CD8-positive, alpha-beta memory T cell (primary cell): ENCODE data around the gene KCNH8. TPM values are rescaled to one million over a fixed set of nuclear protein-coding genes. Genes with fewer than 3 reads are reported as not detected.

Experiments used
- CTCF ChIA-PET: fragments of 350-600 bp; sonication (Branson Sonifier 250); formaldehyde crosslinking; loops from one replicate; lab custom pipeline; 2021; ENCODE audit warnings: antibody characterized with exemption; lab: Charles Lee
- POLR2A ChIA-PET: fragments of 350-600 bp; sonication (Branson Sonifier 250); formaldehyde crosslinking; loops from one replicate; lab custom pipeline; 2021; ENCODE audit warnings: antibody characterized with exemption; lab: Charles Lee
- DNase-seq, 5 donors: peaks; one replicate each; pipeline versions ENCODE4 v3.0.0 to v3.0.0-alpha.2; 2020 to 2022; ENCODE audit warnings: mixed read lengths in 1 of 5
- H3K27ac ChIP-seq: one replicate; pipeline ENCODE4 v1.7.0; 2013; ENCODE audit warnings: low read depth, mild to moderate bottlenecking, low read length, moderate library complexity
- H3K27me3 ChIP-seq: 2 replicates; pipeline ENCODE4 v1.7.0; 2013; ENCODE audit warnings: low read length, mild to moderate bottlenecking; ENCODE audit not compliant: insufficient read depth, poor library complexity, severe bottlenecking
- H3K36me3 ChIP-seq: 2 replicates; pipeline ENCODE4 v1.7.0; 2013; ENCODE audit warnings: mild to moderate bottlenecking, low read length, moderate library complexity; ENCODE audit not compliant: insufficient read depth
- H3K4me1 ChIP-seq: 2 replicates; pipeline ENCODE4 v1.7.0; 2013; ENCODE audit warnings: mild to moderate bottlenecking, low read length, moderate library complexity; ENCODE audit not compliant: insufficient read depth
- H3K4me3 ChIP-seq: 2 replicates; pipeline ENCODE4 v1.7.0; 2013; ENCODE audit warnings: mild to moderate bottlenecking, low read length
- H3K9me3 ChIP-seq: 2 replicates; pipeline ENCODE4 v1.7.0; 2013; ENCODE audit warnings: mild to moderate bottlenecking, low read length
- H3K27ac Mint-ChIP-seq, 8 donors: one replicate each; pipeline ENCODE4 v1.8.0; 2020 to 2021; ENCODE audit warnings: mixed read lengths in 8 of 8, mild to moderate bottlenecking in 6 of 8, inconsistent platforms in 3 of 8, moderate library complexity in 3 of 8
- H3K27me3 Mint-ChIP-seq, 2 donors: one replicate each; pipeline ENCODE4 v1.8.0; 2020 to 2021; ENCODE audit warnings: mixed read lengths in 2 of 2, mild to moderate bottlenecking in 1 of 2, moderate library complexity in 1 of 2
- H3K36me3 Mint-ChIP-seq, 3 donors: one replicate each; pipeline ENCODE4 v1.8.0; 2020 to 2021; ENCODE audit warnings: mixed read lengths in 3 of 3, inconsistent platforms in 1 of 3, mild to moderate bottlenecking in 1 of 3
- H3K4me1 Mint-ChIP-seq, 3 donors: one replicate each; pipeline ENCODE4 v1.8.0; 2020 to 2021; ENCODE audit warnings: mixed read lengths in 3 of 3, inconsistent platforms in 1 of 3, mild to moderate bottlenecking in 1 of 3
- H3K4me3 Mint-ChIP-seq, 7 donors: one replicate each; pipeline ENCODE4 v1.8.0; 2020 to 2021; ENCODE audit warnings: mixed read lengths in 7 of 7, mild to moderate bottlenecking in 6 of 7, moderate library complexity in 4 of 7, inconsistent platforms in 2 of 7
- H3K9me3 Mint-ChIP-seq, 5 donors: one replicate each; pipeline ENCODE4 v1.8.0; 2020 to 2022; ENCODE audit warnings: mixed read lengths in 5 of 5, mild to moderate bottlenecking in 3 of 5, moderate library complexity in 2 of 5, inconsistent platforms in 1 of 5
- polyA plus RNA-seq: library from polyadenylated mRNA; unstranded; fragments of 300-500 nt; fragmentation: Illumina TruSeq; gene quantifications from one replicate; pipeline ENCODE4 v1.2.3, GENCODE V29; 2021
- total RNA-seq, 2 experiments: library from RNA; stranded (reverse); gene quantifications; one replicate each; pipeline ENCODE4 v1.2.3, GENCODE V29; 2021

KCNH8 gene
- total and polyA plus RNA-seq, 3 experiments from 2014 or later, result not detected

DNA sequence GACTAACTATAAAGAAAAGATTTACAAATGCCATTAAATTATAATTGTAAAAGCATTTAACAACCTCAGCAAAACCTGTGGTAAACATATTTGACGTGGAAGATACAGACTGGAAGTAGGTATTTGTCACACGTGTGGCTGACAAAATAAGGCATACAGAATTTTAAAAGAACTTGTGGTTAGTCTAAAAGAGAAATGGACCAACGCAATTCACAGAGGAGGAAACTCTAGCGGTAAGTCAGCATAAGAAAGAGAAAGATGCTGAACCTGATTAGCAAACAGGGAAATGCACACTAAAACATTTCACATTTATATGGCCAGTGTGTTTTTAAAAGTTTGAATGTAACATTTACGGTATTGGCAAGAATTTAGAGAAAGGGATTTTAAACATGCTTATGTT lies 35.3 kb downstream of the KCNH8 start:
- no peaks in the 10 kb centered on the region for H3K4me1 Mint-ChIP-seq
- H3K9me3 Mint-ChIP-seq, result no peaks in the 10 kb centered on the region
- Histone ChIP-seq H3K9me3 (no peaks in the 10 kb centered on the region), H3K36me3 (no peaks in the 10 kb centered on the region), H3K27me3 (no peaks in the 10 kb centered on the region), H3K4me1 (no peaks in the 10 kb centered on the region), H3K27ac (no peak overlapping the region), H3K4me3 (no peak overlapping the region)
- H3K27me3 Mint-ChIP-seq, result no peaks in the 10 kb centered on the region
- H3K27ac Mint-ChIP-seq, result no peak overlapping the region
- no peak for DNase-seq
- no peak overlapping the region for H3K4me3 Mint-ChIP-seq
- POLR2A ChIA-PET, result no interaction called here
- no peaks in the 10 kb centered on the region for H3K36me3 Mint-ChIP-seq
- CTCF ChIA-PET, result no interaction called here

DNA sequence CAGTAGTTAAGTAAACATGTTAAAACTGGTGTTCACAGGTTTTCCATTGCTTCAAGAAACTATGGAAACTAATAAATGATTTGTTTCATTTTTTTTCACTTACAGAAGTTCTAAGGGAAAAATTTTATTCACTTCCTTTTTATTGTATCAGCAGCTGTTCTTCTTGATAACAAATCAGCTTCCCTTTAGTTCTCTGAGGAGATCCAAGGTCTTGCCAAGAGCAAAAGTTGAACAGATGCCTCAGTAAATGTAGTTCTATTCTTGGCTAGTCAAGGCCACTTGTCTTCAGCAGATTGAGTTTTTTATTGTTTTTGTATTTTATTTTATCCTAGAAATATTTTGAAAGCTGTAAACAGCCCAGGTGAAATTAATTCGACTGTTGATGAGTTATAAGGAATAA lies 41.8 kb downstream of the KCNH8 start:
- Histone ChIP-seq H3K36me3 (no peaks in the 10 kb centered on the region), H3K4me3 (no peak overlapping the region), H3K27ac (no peak overlapping the region), H3K4me1 (no peaks in the 10 kb centered on the region), H3K9me3 (no peaks in the 10 kb centered on the region), H3K27me3 (no peaks in the 10 kb centered on the region)
- CTCF ChIA-PET, result interaction anchor here (0.9 kb wide), 1 partner anchor 17 kb away, joined by 3 read pairs; no protein-coding TSS in a partner anchor
- no peak overlapping the region for H3K4me3 Mint-ChIP-seq
- no peaks in the 10 kb centered on the region for H3K4me1 Mint-ChIP-seq
- no peaks in the 10 kb centered on the region for H3K9me3 Mint-ChIP-seq
- no peaks in the 10 kb centered on the region for H3K36me3 Mint-ChIP-seq
- H3K27ac Mint-ChIP-seq, result no peak overlapping the region
- POLR2A ChIA-PET, result no interaction called here
- no peaks in the 10 kb centered on the region for H3K27me3 Mint-ChIP-seq
- no peak for DNase-seq

DNA sequence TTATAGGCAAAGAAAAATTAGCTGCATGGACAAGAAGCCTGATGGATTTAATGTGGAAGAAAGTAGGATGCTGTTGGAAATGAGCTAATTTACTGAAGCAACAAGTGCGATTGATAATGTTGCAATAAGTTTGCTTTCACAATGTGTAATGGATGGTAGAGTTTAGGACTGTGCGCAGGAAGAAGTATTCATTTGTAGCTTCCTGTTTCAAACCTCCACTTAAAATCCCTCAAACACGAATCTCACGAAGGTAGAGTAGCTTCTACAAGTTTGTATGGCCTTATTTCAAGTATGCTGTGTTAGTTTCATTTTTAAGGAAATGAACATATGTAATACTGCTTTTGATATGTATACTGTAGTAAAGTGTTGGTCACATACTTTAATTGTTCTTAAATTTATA lies 42.3 kb downstream of the KCNH8 start:
- POLR2A ChIA-PET, result no interaction called here
- no peak overlapping the region for H3K27ac ChIP-seq
- no peak overlapping the region for H3K4me3 ChIP-seq
- Mint-ChIP-seq H3K36me3 (no peaks in the 10 kb centered on the region), H3K4me3 (no peak overlapping the region), H3K27ac (no peak overlapping the region), H3K4me1 (no peaks in the 10 kb centered on the region), H3K9me3 (no peaks in the 10 kb centered on the region), H3K27me3 (no peaks in the 10 kb centered on the region)
- H3K27me3 ChIP-seq, result no peaks in the 10 kb centered on the region
- H3K9me3 ChIP-seq, result no peaks in the 10 kb centered on the region
- H3K36me3 ChIP-seq, result no peaks in the 10 kb centered on the region
- no peaks in the 10 kb centered on the region for H3K4me1 ChIP-seq
- no peak for DNase-seq
- CTCF ChIA-PET, result interaction anchor here (0.9 kb wide), 1 partner anchor 17 kb away, joined by 3 read pairs; no protein-coding TSS in a partner anchor

DNA sequence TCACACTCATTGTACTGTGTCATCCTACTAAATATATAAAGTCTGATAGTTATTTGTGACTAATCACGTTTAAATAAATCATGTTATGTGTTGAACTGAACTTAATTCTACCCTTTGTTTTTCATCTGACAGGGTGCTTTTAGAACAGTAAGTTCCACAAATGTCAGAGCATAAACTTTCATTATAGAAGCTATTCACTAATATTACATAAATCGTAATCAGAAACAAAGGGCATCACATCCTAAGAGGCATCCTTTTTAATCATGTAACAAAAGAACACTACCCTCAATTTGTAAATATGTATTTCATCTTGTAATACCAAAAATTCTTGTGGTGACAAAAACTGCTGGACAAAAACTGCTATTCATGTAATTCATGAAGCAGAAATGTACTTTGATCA lies 50.8 kb downstream of the KCNH8 start:
- no peak overlapping the region for H3K27ac Mint-ChIP-seq
- POLR2A ChIA-PET, result no interaction called here

DNA sequence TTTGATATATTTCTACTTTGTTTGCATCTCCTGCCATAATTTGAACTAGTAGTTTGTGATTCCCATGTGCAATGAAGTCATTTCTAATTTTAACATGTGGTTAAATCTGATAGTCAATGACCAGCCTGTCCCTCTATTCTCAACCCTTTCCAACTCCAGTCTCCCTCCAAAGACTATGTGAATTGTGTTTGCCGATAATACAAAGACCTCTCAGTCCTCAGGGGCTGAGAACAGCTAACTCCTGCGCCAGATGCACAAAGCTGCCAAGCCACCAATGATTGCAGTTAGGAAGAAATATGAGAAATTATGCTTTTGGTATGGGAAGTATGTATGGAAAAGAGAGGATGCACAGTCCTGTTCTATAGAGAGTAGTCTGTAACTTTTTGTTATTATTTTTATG lies 54.0 kb downstream of the KCNH8 start:
- ChIA-PET POLR2A (no interaction called here), CTCF (no interaction called here)
- H3K36me3 Mint-ChIP-seq, result no peaks in the 10 kb centered on the region
- no peak overlapping the region for H3K27ac ChIP-seq
- H3K4me1 Mint-ChIP-seq, result no peaks in the 10 kb centered on the region
- H3K27me3 Mint-ChIP-seq, result no peaks in the 10 kb centered on the region
- H3K9me3 Mint-ChIP-seq, result peaks cover 0 to 2% (median 0%) of the 10 kb centered on the region in 5 donors
- H3K4me3 Mint-ChIP-seq, result no peak overlapping the region
- no peak overlapping the region for H3K4me3 ChIP-seq
- no peak for DNase-seq
- H3K27me3 ChIP-seq, result no peaks in the 10 kb centered on the region
- no peaks in the 10 kb centered on the region for H3K36me3 ChIP-seq
- H3K4me1 ChIP-seq, result no peaks in the 10 kb centered on the region
- H3K27ac Mint-ChIP-seq, result no peak overlapping the region
- no peaks in the 10 kb centered on the region for H3K9me3 ChIP-seq

More for the DNA sequence above, 50.8 kb downstream of the KCNH8 start:
- Histone ChIP-seq H3K27me3 (no peaks in the 10 kb centered on the region), H3K4me3 (no peak overlapping the region), H3K36me3 (no peaks in the 10 kb centered on the region), H3K27ac (no peak overlapping the region), H3K4me1 (no peaks in the 10 kb centered on the region), H3K9me3 (no peaks in the 10 kb centered on the region)
- Mint-ChIP-seq H3K4me1 (no peaks in the 10 kb centered on the region), H3K27me3 (no peaks in the 10 kb centered on the region), H3K4me3 (no peak overlapping the region), H3K9me3 (peaks cover 0 to 1% (median 0%) of the 10 kb centered on the region in 5 donors), H3K36me3 (no peaks in the 10 kb centered on the region)
- no peak for DNase-seq
- CTCF ChIA-PET, result no interaction called here

DNA sequence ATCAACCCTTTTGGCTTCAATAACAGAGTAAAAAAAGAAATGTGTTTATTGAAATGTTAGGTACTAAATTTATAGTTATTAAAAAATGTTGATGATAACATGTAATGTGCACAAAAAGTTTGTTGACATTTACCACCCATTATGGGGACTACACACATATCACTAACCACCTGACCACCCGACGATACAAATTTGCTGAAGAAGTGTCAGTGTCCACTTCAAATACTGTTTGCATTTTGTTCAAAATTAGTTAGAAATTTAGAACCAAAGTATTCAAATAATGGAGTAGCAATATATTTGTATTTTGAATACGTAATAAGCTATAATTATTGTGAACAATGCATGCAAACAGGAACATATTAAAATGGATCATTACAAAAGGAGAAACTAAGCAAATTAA lies 54.4 kb downstream of the KCNH8 start:
- H3K27me3 Mint-ChIP-seq, result no peaks in the 10 kb centered on the region
- H3K27ac Mint-ChIP-seq, result no peak overlapping the region

DNA sequence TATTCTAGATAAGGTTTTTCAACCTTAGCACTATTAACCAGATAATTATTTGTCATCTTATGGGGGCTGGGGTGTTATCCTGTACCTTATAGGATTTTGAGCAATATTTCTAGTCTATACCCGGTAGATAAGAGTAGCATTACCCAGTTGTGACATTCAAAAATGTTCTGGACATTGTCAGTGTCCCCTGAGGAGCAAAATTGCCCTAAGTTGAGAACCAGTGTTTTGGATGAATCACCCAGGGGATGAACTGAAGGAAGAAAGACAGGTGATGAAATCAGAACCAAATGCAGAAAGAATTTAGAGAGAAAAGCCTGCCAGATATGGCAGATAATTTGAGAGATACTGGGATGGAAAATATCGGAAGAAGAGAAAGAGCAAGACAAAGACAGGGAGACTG lies 58.2 kb downstream of the KCNH8 start:
- Mint-ChIP-seq H3K27ac (no peak overlapping the region), H3K27me3 (no peaks in the 10 kb centered on the region), H3K36me3 (no peaks in the 10 kb centered on the region), H3K9me3 (peaks cover 0 to 2% (median 0%) of the 10 kb centered on the region in 5 donors), H3K4me3 (no peak overlapping the region), H3K4me1 (no peaks in the 10 kb centered on the region)
- H3K4me3 ChIP-seq, result no peak overlapping the region
- DNase-seq, result no peak
- H3K4me1 ChIP-seq, result no peaks in the 10 kb centered on the region
- H3K27ac ChIP-seq, result no peak overlapping the region
- H3K9me3 ChIP-seq, result no peaks in the 10 kb centered on the region
- CTCF ChIA-PET, result no interaction called here
- H3K36me3 ChIP-seq, result no peaks in the 10 kb centered on the region
- POLR2A ChIA-PET, result no interaction called here
- no peaks in the 10 kb centered on the region for H3K27me3 ChIP-seq

More for the DNA sequence above, 54.4 kb downstream of the KCNH8 start:
- ChIA-PET CTCF (no interaction called here), POLR2A (no interaction called here)
- H3K27ac ChIP-seq, result no peak overlapping the region
- peaks cover 0 to 2% (median 0%) of the 10 kb centered on the region in 5 donors for H3K9me3 Mint-ChIP-seq
- H3K4me1 ChIP-seq, result no peaks in the 10 kb centered on the region
- no peak for DNase-seq
- H3K9me3 ChIP-seq, result no peaks in the 10 kb centered on the region
- no peak overlapping the region for H3K4me3 ChIP-seq
- H3K36me3 Mint-ChIP-seq, result no peaks in the 10 kb centered on the region
- no peaks in the 10 kb centered on the region for H3K4me1 Mint-ChIP-seq
- H3K27me3 ChIP-seq, result no peaks in the 10 kb centered on the region
- H3K36me3 ChIP-seq, result no peaks in the 10 kb centered on the region
- no peak overlapping the region for H3K4me3 Mint-ChIP-seq

DNA sequence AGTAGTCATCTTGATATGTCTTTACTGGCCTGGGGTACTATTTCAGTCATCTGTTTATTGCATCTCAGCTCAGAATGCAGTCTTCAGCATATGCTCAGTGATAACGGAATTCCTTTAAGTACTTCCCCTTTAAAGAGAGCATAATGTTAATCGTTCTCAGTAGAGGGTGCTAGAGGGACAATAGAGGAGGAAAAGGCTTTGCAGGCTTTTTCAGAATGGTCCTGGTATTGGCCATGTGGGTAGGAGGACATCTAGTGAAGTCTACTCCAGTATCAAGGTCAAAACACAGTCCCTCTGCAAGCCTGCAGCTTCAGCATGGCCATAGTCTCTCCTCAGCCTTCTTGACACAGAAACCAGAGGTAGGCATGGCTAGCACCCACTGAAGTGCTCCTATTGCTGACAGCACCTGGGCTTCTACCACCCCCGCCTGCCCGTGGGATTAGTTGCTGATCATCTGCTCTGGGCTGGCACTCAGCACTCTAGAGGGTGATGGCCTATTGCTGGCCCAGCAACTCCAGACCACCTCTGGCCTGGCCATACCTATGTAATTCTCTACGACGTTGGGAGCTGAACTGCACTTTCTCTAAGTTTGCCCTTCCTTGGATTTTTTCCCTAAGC lies 65.4 kb downstream of the KCNH8 start:
- Histone ChIP-seq H3K27ac (no peak overlapping the region), H3K4me1 (no peaks in the 10 kb centered on the region), H3K9me3 (no peaks in the 10 kb centered on the region), H3K36me3 (no peaks in the 10 kb centered on the region), H3K4me3 (no peak overlapping the region), H3K27me3 (no peaks in the 10 kb centered on the region)
- Mint-ChIP-seq H3K4me3 (no peak overlapping the region), H3K4me1 (no peaks in the 10 kb centered on the region), H3K9me3 (no peaks in the 10 kb centered on the region), H3K36me3 (no peaks in the 10 kb centered on the region), H3K27me3 (no peaks in the 10 kb centered on the region), H3K27ac (no peak overlapping the region)
- POLR2A ChIA-PET, result no interaction called here
- CTCF ChIA-PET, result no interaction called here
- no peak for DNase-seq
